ENCODE measurements around the gene MARCHF9. TPM values are rescaled to one million over a fixed set of nuclear protein-coding genes. Genes with fewer than 3 reads are reported as not detected.
"Not testable (repeated sequence)": the region's sequence is repeated elsewhere in the genome, so short reads cannot be mapped to it uniquely, and the experiment has no call there.

MARCHF9 gene
- total and polyA plus RNA-seq, 2 donors (not counting 1 experiment from before 2014, with no cell fraction given): 81.4 to 128 TPM

- no peak overlapping the region for H2AFZ ChIP-seq (ENCODE audit: insufficient read depth, low read depth, low read length, poor library complexity, severe bottlenecking)
- H3K9ac ChIP-seq (ENCODE audit: low read length): no peak overlapping the region
- Mint-ChIP-seq H3K27me3 (no peaks in the 10 kb centered on the region), H3K27ac (no peak overlapping the region), H3K4me3 (no peak overlapping the region), H3K4me1 (peaks cover 18% of the 10 kb centered on the region), H3K9me3 (ENCODE audit: insufficient read depth) (no peaks in the 10 kb centered on the region)
- POLR2A ChIA-PET: interaction anchor here (0.6 kb wide), 1 partner anchor 21 kb away, joined by 3 read pairs; no protein-coding TSS in a partner anchor
- H3K27me3 ChIP-seq (replicated peaks in 1 of 4; ENCODE audit: control extremely low read depth in 1 of 4, control insufficient read depth in 3 of 4, insufficient read depth in 4 of 4, low read length in 3 of 4): no peaks in the 10 kb centered on the region
- H3K79me2 ChIP-seq (ENCODE audit: control insufficient read depth, insufficient read depth, low read length): peaks cover under 1% of the 10 kb centered on the region
- no peak overlapping the region for H3K27ac ChIP-seq (ENCODE audit: low read length in 2 of 2)
- no peaks in the 10 kb centered on the region for H3K9me3 ChIP-seq (ENCODE audit: control extremely low read depth in 1 of 3, control insufficient read depth in 2 of 3, insufficient read depth in 1 of 3, low read length in 2 of 3)
- peaks cover 2 to 58% of the 10 kb centered on the region in 2 experiments for H3K36me3 ChIP-seq (replicated peaks in 1 of 2; ENCODE audit: control extremely low read depth in 1 of 2, control insufficient read depth in 1 of 2, extremely low read depth in 1 of 2, insufficient read depth in 2 of 2, low read length in 1 of 2)
- 98% methylated on average over 8 of the region's 11 CpGs for WGBS (ENCODE audit: insufficient coverage)
- no peak for ATAC-seq (ENCODE audit: low read depth)
- H3K4me2 ChIP-seq (replicated peaks; ENCODE audit: low read depth, low read length, poor library complexity, severe bottlenecking): no peak overlapping the region
- no peak overlapping the region for H3K4me3 ChIP-seq (ENCODE audit: control extremely low read depth in 1 of 5, extremely low read depth in 1 of 5, insufficient read depth in 1 of 5, low read depth in 2 of 5, low read length in 4 of 5)
- CTCF ChIA-PET: no interaction called here
- intact Hi-C loops (cut with micrococcal nuclease): no loop called here
- DNase-seq: no peak
- no peak for TF ChIP-seq CTCF (IDR thresholded peaks at IDR 0.05)
- TF ChIP-seq EZH2 (IDR thresholded peaks at IDR 0.05; ENCODE audit: borderline replicate concordance, insufficient read depth, low read depth, low read length, poor library complexity, severe bottlenecking): no peak
- H4K20me1 ChIP-seq (ENCODE audit: control insufficient read depth, insufficient read depth, low read length, poor library complexity, severe bottlenecking): peaks cover 27% of the 10 kb centered on the region
- peaks cover 15 to 20% of the 10 kb centered on the region in 2 donors for H3K4me1 ChIP-seq (ENCODE audit: control insufficient read depth in 2 of 2, insufficient read depth in 2 of 2, low read length in 2 of 2)
Observed at GRCh38 chr12:57720606-57721595, 34.0 kb upstream of the MARCHF9 start.

DNA sequence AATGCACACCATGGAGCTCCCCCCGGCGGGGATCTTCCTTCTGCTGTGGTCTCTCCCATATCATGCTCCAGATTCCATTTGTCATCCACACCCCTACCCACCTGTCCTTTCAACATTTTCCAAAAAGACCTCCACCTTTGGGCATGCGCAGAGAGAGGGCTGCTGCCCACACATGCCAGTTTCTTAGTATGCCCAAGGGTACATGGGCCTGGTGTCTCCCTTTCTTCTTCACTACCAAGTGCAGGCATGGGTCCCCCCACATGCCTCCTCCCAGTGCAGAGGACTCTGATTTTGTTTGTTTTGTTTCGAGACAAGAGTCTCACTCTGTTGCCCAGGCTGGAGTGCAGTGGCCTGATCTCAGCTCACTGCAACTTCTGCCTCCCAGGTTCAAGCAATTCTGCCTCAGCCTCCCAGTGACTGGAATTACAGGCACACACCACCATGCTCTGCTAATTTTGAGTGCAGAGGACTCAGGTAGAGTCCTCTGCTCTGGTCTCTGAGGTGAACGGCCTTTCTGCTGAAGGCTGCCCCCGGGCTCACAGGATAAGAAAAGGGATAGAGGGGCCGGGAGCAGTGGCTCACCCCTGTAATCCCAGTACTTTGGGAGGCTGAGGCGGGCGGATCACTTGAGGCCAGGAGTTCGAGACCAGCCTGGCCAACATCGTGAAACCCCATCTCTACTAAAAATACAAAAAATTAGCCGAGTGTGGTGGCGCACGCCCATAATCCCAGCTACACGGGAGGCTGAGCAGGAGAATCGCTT is 32.9 kb upstream of the MARCHF9 start:
- ATAC-seq (ENCODE audit: low read depth); DNase-seq; intact Hi-C loops (cut with micrococcal nuclease); H3K27me3 Mint-ChIP-seq; H3K27me3 ChIP-seq (replicated peaks in 1 of 4; ENCODE audit: control extremely low read depth in 1 of 4, control insufficient read depth in 3 of 4, insufficient read depth in 4 of 4, low read length in 3 of 4); H3K4me2 ChIP-seq (replicated peaks; ENCODE audit: low read depth, low read length, poor library complexity, severe bottlenecking); CTCF ChIA-PET; H3K27ac Mint-ChIP-seq; H3K27ac ChIP-seq (ENCODE audit: low read length in 2 of 2); H3K4me3 Mint-ChIP-seq; H3K4me3 ChIP-seq (ENCODE audit: control extremely low read depth in 1 of 5, extremely low read depth in 1 of 5, insufficient read depth in 1 of 5, low read depth in 2 of 5, low read length in 4 of 5); H3K9me3 Mint-ChIP-seq (ENCODE audit: insufficient read depth); H3K9me3 ChIP-seq (ENCODE audit: control extremely low read depth in 1 of 3, control insufficient read depth in 2 of 3, insufficient read depth in 1 of 3, low read length in 2 of 3); H3K9ac ChIP-seq (ENCODE audit: low read length); POLR2A ChIA-PET; H3K79me2 ChIP-seq (ENCODE audit: control insufficient read depth, insufficient read depth, low read length); H2AFZ ChIP-seq (ENCODE audit: insufficient read depth, low read depth, low read length, poor library complexity, severe bottlenecking): not testable (repeated sequence)
- H3K36me3 ChIP-seq (replicated peaks in 1 of 2; ENCODE audit: control extremely low read depth in 1 of 2, control insufficient read depth in 1 of 2, extremely low read depth in 1 of 2, insufficient read depth in 2 of 2, low read length in 1 of 2): peaks cover 1 to 55% of the 10 kb centered on the region in 2 experiments
- peaks cover 15% of the 10 kb centered on the region for H3K4me1 Mint-ChIP-seq
- WGBS (ENCODE audit: insufficient coverage): 96% methylated on average over 10 of the region's 16 CpGs
- peaks cover 8 to 16% of the 10 kb centered on the region in 2 donors for H3K4me1 ChIP-seq (ENCODE audit: control insufficient read depth in 2 of 2, insufficient read depth in 2 of 2, low read length in 2 of 2)
- peaks cover 20% of the 10 kb centered on the region for H4K20me1 ChIP-seq (ENCODE audit: control insufficient read depth, insufficient read depth, low read length, poor library complexity, severe bottlenecking)
